K562 (cell line): ENCODE results near the gene ROPN1B.

ENCODE experiments used
- ARID4B ChIP-seq: sonication (generic); formaldehyde crosslinking; IDR thresholded peaks from 2 replicates; pipeline ENCODE4 v1.8.0; 2022; ENCODE audit warnings: mild to moderate bottlenecking, missing genetic modification reagents
- E2F4 ChIP-seq: sonication (generic); formaldehyde crosslinking; IDR thresholded peaks from 2 replicates; pipeline ENCODE4 v1.8.0; 2022; ENCODE audit warnings: mild to moderate bottlenecking, low read depth, missing genetic modification reagents
- ELK3 ChIP-seq: fragments of 450-650 bp; formaldehyde crosslinking; IDR thresholded peaks from 2 replicates; pipeline ENCODE4 v1.4.0; 2020; ENCODE audit warnings: mild to moderate bottlenecking
- MYBL2 ChIP-seq, 2 experiments: fragments of 450-650 bp in 1 of 2; sonication (generic) in 1 of 2; formaldehyde crosslinking in 1 of 2; IDR thresholded peaks; 2 replicates each; pipeline versions ENCODE4 v1.6.1 to v1.8.1; 2017 to 2022; ENCODE audit warnings: borderline replicate concordance in 1 of 2, inconsistent platforms in 1 of 2, low read depth in 1 of 2, mild to moderate bottlenecking in 1 of 2, missing genetic modification reagents in 1 of 2, moderate library complexity in 1 of 2
- SUPT5H ChIP-seq: fragments of 450-650 bp; IDR thresholded peaks from 2 replicates; pipeline ENCODE4 v1.6.1; 2016

GRCh38 chr3:126025862-126026261, 56.9 kb downstream of the ROPN1B start:
- TF ChIP-seq ARID4B (no peak), MYBL2 (IDR thresholded peaks at IDR 0.05; ENCODE audit: low read depth) (no peak), MYBL2 (CRISPR knock-in tag; IDR thresholded peaks at IDR 0.05; ENCODE audit: borderline replicate concordance) (no peak), SUPT5H (no peak), E2F4 (no peak), ELK3 (no peak)
